ENCODE results near the gene CCL18. TPM values are rescaled to one million over a fixed set of nuclear protein-coding genes. Genes with fewer than 3 reads are reported as not detected.
"Not testable (repeated sequence)": the region's sequence is repeated elsewhere in the genome, so short reads cannot be mapped to it uniquely, and the experiment has no call there.

CCL18 gene
- total RNA-seq, 1 donor from 2014 or later = not detected

DNA sequence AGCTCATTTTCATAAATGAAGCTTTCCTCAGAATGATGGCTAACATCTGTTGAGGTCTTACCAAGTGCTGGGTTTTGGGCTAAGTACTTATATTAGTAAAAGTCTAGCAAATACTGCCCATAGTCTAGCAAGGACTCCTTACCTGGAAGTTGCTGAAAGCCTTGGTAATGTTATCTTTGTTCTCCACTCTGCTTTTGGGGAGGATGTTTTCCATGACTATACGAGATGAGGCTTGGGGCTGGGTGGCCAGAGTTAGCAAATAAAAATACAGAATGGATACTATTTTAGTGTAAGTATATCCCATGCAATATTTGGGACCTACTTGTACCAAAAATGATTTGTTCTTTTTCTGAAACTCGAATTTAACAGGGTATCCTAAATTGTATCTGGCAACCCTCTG, 7.7 kb downstream of the CCL18 start:
- DNase-seq (ENCODE audit: low read depth in 2 of 2) = no peak

DNA sequence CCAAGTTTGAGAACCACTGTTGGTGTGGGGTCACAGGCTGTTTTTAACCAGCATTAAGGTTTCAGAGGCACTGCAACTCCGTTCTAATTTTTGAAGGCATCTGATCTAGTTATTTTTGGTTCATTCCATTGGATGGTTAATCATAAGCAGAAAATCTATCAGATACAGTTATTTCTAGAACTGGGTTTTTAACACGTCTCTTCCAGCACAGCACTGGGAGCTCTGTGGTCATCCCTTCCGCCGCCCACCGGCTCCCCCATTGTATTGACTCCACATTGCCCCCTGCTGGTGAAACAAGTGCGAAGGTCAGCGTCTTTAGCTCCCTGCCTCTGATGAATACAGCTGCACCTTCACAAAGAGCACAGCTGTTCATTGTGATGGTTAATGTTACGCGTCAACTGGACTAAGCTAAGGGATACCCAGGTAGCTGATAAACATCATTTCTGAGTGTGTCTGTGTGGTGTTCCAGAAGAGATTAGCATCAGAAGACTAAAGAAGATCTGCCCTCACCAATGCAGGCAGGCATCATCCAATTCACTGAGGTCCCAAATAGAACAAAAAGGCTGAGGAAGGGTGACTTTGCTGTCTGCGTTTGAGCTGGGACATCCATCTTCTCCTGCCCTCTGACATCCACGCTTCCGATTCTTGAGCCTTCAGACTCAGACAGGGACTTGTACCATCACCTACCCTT, 8.5 kb downstream of the CCL18 start:
- DNase-seq (ENCODE audit: low read depth in 2 of 2) = peak; percentile 50 to 70

DNA sequence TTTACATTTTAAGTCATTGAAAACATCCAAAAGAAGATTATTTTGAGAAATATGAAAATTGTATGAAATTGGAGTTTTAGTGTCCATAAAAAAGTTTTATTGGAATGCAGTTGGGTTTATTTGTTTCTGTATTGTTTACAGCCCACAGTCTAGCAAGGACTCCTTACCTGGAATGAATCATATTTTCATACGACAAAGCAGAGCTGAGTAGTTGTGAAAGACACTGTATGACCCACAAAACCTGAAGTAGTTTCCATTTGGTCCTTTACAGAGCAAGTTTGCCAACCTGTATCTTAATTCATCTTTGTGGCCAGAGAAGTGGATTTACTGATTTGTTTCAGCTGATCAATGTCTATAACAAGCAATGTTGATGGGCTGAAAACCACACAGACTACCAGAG, 10.3 kb downstream of the CCL18 start:
- no peak for DNase-seq (ENCODE audit: low read depth in 2 of 2)

DNA sequence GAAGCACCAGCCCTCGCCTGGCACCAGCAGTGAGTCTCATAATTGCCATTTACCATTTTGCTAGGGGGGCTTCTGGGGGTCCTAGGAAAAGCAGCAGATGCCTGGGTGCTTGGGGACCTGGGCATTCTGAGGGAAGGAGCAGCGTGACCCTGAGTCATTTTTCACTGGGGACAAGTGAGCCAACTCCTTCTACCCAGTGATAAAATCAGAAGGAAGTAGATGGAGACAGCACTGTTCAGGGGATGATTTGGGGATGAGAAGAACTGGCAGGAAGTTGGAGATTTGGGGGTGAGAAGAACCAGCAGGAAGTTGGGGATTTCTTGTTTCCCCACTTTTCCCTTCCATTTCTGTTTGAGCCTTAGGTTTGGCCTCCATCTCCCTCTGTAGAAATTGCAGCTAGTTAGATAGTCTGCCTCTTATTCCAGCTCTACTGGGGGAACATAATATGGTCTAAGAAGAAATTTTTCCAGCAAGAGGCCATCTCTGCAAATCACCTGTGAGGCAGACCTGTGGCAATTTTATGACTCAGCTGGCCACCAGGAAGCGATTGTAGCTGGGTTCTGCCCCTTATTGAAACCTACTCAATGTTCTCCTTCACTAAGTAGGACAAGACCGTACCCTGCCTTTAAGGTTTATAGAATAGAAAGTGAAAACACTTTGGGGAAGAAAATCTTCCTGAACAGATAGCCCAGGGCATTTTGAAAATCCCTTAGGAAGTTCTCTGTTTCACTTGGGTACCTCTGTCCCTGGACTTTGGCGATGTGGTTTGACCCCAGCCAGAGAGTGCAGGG, 17.8 kb downstream of the CCL18 start:
- not testable (repeated sequence) for DNase-seq (ENCODE audit: low read depth in 2 of 2)

DNA sequence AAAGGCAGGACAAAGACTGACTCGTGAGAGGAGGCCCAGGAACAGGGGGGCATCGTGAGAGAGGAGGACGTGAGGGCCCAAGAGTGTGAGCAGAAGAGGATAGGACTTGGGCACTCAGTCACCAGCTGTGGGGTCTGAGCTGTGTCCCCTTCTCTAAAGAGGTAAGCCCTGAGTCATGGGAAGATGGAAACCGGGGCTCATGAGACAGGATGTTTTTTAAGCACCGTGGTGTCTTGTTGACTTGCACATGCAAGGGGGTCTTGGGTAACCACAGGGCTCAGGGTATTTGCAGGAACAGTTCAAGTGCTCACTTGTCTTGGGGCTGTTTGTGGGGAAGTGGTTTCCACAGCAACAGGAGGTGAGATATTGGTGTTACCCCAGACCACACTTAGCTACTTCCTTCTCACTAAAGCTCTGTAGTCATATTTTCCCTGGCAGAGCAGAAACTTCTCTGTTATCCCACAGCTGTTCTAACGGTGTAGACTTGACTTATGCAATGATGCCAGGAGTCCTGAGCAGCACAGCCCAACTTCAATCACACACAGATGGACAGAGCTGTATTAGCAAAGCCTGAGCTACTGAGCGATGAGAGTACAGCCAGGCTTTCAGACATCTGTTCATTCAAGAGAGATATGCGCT, 18.5 kb downstream of the CCL18 start:
- not testable (repeated sequence) for DNase-seq (ENCODE audit: low read depth in 2 of 2)

DNA sequence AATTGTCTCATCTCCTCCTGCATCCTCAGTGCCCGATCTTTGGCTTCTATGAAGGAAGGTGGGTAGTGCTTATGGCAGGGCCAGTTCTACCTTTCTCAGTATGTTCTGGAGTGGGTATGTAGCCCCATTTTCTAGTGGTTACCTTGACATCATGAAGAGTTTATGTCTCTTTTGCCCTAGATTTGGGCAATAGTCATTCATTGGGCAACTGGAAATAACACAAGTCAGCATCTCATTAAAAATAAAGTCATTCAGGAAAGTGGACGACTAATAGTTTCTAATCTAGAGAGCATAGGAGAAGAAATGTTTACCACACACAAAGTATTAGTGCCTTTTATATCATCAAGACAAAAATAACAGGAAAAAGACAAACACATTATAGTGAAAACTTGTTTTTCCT, 19.6 kb downstream of the CCL18 start:
- DNase-seq (ENCODE audit: low read depth in 2 of 2) = not testable (repeated sequence)

DNA sequence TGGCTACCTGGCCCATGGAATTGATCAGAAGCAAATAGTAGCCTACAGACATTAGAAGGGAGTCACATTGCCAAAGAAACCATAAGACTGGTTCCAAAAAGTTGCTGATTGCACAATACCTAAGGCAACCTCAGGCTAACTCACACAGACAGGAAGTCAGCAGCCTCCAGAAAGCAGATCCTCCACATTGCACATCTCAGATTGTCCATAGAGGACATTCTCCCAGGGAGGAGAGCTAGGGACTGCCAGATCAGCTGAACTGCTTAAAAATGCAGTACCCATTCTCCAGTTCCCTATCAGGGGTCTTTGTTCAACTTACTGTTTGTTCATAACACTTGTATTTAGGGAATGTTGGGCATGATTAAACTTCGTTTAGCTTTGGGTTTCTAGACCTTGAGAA, 21.7 kb downstream of the CCL18 start:
- no peak for DNase-seq (ENCODE audit: low read depth in 2 of 2)

DNA sequence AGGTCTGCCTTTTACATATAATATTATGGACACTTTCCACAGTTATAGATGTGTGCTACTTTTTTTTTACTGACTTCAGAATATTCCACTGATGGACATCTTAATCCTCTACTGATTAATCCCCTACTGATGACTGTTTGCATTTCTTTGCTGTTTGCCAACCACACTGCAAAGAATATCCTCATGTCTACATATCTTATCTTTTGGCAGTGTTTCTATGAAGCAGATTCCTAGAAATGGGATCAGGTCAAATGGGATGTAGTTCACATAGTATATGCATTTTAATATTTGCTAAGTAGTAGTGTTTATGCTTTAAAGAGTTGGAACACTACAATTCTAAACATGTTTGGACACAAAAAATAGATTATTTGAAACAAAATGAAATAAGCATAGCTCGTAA, 22.7 kb downstream of the CCL18 start:
- DNase-seq (ENCODE audit: low read depth in 2 of 2) = no peak

DNA sequence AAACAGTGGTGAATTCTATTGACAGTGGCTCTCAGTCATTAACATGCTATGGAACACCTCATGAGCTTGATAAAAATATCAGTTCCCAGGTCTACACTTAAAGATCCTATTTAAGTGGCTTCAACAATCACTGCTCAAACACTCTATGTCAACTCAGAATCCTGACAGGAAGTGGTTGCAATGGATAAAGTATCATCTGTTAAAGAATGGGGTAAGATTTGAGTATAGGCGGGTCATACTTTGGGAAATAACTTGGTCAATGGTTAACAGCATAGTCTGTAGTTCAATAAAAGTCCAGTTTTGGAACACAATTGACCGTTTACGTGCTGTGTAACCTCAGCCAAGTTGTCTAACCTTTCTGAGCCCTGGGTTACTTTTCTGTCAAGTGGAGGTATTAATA, 23.4 kb downstream of the CCL18 start:
- DNase-seq (ENCODE audit: low read depth in 2 of 2) = not testable (repeated sequence)

DNA sequence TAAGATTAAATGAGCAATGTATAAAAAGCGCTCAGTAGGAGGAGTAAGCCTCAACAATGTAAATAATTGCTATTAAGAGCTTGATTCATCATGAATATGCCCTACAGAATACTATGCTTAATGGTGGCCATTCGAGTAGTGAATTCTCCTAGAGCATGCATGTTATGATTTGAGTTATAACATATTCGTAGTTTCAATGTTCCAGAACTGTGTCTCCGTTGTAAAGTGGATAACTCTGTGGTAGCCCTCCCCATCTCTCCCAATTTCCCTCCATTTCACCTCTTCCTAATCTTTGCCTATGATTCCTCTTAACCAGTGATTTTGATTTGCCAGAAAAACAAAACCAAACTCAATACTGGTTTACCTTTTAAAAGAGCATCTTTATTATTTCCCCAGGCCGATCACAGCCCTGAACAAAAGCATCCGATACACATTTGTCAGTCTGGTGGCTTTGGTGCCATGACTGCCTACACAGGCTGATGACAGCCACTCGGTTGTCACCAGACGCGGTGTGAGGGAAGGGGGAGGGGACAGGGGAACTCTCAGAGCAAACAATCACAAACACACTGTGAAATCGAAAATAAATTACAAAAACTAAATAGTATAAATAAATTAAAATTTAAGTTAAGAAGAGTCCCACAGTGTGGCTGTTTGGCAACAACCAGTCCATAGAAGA, 24.0 kb downstream of the CCL18 start:
- not testable (repeated sequence) for DNase-seq (ENCODE audit: low read depth in 2 of 2)

DNA sequence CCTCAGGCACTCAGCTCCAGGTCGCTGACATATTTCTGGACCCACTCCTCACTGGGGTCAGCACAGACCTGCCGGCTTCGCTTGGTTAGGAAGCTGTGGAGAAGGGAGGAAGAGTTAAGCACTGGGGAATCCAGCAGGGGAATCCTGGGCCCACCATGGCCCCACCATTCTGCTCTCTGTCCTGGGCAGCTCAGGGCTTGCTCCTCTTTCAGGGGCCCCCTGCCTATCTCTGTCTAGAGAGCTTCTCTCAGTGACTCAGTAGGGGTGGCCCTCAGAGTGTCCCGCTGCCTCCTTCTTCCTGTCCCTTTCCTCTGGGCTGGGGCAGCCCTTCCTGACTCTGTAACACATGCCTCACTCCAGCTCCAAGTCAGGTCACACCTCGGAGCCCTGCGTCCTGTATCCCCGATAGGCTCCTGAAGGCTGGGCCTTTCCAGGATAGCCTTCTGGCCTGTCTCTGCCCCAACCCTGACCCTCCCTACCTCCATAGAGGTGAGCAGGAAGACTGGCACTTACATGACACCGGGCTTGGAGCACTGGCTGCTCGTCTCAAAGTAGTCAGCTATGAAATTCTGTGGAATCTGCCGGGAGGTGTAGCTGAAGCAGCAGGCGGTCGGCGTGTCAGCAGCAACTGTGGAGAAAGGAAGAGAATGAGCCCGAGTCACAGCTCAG, 24.7 kb downstream of the CCL18 start:
- no peak for DNase-seq (ENCODE audit: low read depth in 2 of 2)

DNA sequence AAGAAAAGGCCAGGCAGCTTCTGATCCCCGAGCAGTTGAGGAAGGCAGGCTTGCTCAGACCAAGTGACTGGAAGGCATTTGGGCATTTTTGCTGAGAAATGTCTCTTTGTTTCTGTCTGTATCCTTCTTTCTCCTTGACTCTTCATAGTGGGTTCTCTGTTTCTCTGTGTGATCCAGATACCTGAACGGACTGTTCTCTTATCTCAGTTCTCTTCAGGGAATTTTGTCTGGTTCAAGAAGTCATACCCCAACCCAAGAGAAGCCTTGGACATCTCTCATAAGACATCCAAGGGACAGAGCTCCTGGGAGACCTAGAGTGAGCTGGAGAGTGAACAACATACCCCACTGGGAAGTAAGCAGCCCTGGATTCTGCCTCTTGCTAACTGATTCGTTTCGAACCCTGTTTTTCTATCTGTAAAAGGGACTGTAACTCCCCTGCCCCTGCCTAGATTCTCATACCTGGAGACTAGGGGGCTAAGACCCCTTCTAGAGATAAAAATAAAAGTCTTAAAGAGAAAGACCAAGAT, 25.3 kb downstream of the CCL18 start:
- DNase-seq (ENCODE audit: low read depth in 2 of 2) = no peak

DNA sequence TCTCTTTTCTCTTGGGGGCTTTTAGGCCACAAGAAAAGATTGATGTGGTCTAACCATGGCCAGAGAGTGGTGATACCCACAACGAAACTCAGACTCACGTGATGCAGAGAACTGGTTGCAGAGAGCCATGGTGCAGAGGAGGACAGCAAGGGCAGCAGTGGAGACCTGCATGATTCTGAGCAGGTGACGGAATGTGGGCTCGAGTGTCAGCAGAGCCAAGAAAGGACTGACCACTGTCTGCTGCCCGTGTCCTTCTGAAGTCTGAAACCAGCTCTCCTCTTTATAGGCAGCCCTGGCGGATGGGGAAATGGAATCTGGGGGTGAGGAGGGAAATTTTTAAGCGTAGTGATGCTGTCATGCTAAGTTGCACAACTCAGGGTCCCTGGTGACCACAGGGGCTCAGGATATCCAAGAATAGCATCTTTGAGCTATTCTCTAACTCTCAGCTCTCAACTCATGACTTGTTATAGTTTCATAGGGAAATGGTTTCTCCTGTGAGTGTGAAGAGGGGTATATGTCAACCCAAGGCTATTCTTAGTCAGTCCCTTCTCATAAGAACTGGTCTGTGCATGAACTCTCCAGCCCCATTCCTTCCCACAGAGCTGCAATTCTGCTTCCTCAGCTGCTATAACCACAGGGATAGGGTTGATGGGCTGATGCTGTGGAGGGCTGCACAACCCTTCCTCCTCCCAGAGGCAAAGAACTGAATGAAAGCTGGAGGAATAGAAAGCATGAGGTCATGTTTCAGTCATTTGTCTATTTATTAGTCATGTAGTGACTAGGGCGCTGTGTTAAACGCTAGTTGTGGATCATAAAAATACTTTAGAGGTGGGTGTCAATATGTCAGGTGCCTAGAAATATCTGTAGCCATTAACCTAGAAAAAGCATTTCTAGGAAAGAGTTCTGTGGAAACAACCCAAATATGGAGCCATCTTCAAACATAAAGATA, 26.1 kb downstream of the CCL18 start, which contains the start of gene CCL3:
TSS of gene CCL3 (minus strand) at position 256 of the 949 bp plus-strand sequence. CDS start at position 171, 85 bp downstream.
- no peak for DNase-seq (ENCODE audit: low read depth in 2 of 2)

DNA sequence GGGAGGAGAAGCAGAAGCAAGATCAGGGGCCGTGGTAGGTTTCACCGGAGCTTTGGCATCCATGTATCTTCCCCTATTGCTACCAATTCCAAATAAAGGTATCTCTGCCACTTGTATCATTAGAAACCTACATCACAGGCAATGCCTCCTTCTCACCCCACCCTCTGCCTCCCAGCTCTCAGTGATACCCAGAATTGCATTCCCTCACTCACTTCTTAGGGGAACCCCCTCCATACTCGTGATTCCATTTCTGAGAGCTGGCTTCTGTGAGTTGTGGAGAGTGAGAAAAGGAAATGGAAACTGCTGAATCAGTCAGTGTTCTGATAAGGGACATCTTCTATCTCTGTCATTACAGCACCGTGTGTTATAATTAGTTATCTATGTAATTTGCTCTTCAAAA, 28.2 kb downstream of the CCL18 start:
- DNase-seq (ENCODE audit: low read depth in 2 of 2) = no peak

DNA sequence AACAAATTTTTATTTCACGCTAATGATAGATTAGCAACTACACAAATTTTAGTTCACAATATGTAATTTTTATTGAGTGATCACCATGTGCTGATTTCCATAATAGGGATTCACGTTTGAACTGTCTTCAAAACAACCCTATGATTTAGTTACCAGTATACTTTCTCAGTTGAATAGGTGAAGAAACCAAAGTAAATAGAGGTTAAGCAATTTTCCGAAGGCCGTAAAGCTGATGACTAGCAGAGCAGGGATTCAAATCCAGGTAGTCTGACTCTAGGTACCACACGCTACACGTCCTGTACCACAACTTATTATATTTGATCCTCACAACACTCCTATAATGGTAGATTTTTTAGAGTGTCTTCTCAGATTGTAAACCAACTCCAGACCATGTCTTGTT, 28.6 kb downstream of the CCL18 start:
- DNase-seq (ENCODE audit: low read depth in 2 of 2) = not testable (repeated sequence)

DNA sequence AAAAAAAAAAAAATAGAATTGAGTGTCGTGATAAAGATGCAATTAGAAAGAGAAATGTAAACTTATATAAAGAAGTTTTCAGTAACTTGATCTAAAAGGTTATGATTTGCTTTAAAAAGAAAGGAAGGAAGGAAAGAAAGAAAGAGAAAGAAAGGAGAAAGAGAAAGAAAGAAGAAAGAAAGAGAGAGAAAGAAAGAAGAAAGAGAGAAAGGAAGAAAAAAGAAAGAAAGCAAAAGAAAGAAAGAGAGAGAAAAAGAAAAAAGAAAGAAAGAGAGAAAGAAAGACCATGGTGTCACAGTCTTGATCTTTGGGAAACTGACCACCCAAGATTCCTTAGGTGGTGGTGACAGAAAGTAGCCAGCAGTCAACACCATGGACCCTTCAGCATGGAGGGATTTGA, 30.2 kb downstream of the CCL18 start:
- no peak for DNase-seq (ENCODE audit: low read depth in 2 of 2)

DNA sequence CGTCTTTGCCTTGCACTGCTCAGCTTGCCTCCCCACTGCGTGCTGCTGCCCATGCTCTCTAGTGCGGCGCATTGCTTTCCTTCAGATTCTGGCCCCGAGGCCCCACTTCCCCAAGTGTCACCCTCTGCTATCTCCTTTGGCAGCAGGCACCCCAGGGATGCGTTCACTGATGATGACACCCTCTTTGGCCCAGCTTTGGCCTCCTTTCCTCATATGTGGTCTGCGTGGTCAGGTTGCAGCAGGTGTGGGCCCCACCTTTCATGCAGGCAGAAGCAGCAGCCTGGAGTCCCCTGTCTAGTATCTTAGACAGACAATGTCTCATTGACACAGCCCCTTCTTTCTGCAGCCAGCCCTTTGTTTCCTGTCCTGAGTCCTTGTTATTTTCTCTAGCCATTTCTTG, 30.7 kb downstream of the CCL18 start:
- no peak for DNase-seq (ENCODE audit: low read depth in 2 of 2)

DNA sequence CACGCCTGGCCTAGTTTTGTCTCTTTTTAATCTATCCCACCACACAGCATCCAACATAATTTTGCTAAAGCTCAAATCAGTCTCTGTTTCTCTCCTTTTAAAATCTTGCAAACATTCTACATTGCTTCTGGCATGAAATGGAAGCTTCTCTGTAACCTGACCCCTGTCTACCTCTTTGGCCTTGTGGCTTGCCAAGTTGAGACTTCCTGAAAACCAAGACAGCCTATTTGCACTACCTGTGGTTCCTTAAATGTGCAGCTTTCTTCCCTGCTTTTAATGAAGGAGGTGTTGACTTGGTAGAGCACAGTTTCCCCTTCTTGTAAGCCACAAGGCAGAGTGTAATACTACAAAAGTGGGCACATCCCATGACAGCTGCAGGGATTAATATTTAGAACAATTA, 31.9 kb downstream of the CCL18 start:
- DNase-seq (ENCODE audit: low read depth in 2 of 2) = no peak

DNA sequence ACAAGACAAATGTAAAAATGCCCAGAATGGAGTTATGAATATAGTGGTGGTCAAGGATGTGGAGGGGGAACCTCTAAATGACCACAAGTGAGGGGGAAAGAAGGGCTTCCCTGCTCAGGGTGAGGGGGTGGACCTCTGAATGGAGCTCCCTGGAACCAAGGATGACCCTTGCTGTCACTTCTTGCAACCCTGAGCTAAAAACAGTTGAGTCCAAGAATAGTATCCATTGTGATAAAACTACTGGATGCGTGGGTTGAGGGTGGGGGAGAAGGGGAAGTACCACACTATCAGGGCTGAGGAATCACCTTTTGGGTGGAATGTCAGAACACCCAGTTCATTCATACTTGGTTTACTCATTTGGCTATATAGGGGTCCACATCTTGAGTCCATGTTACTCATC, 34.9 kb downstream of the CCL18 start:
- not testable (repeated sequence) for DNase-seq (ENCODE audit: low read depth in 2 of 2)

DNA sequence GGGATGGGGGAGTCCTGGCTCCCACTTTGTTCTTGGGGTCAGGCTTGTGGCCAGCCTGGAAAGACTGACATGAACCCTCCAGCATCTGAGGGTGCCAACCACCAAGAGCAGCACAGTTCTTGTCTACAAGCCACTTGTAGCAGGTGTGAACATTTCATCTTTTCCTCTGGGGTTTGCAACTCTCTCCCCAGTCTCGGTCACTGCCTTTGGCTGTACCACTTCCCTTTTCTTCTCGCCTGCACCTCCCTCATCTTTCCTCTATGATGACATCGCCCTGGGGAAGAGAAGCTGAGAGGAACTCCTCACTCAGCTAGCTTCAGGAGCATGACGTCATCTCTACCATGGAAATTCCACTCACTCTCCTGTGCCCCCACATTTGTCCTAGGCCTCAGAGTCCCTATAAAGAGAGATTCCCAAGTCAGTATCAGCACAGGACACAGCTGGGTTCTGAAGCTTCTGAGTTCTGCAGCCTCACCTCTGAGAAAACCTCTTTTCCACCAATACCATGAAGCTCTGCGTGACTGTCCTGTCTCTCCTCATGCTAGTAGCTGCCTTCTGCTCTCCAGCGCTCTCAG, 39.4 kb downstream of the CCL18 start, which contains the start of gene CCL4:
TSS of gene CCL4 (plus strand) at position 427 of the 575 bp plus-strand sequence. CDS start at position 506, 79 bp downstream.
- not testable (repeated sequence) for DNase-seq (ENCODE audit: low read depth in 2 of 2)

Measured in lung microvascular endothelial cell (primary cell).